Upper lobe of left lung (tissue), 6 donors: Measurements from ENCODE around the gene B3GALT6. TPM values are rescaled to one million over a fixed set of nuclear protein-coding genes. Genes with fewer than 3 reads are reported as not detected.

ENCODE experiments used
- ATAC-seq, 2 donors: fragments of 200-7000 bp; cut with Tn5 transposase; one replicate each; pipeline ENCODE4 v1.9.1; 2022; ENCODE audit warnings: mild to moderate bottlenecking in 2 of 2, moderate library complexity in 2 of 2; ENCODE audit not compliant: low FRiP score in 2 of 2
- DNase-seq, 2 donors: peaks; one replicate each; pipeline ENCODE4 v3.0.0-alpha.2; 2019 to 2020
- H3K27ac ChIP-seq, 4 donors: fragments of 200-600 bp; sonication (generic); one replicate each; pipeline ENCODE4 v1.5.1; 2016 to 2019
- H3K27me3 ChIP-seq, 4 donors: fragments of 200-600 bp; sonication (generic); one replicate each; pipeline ENCODE4 v1.5.1; 2017 to 2019
- H3K36me3 ChIP-seq, 4 donors: fragments of 200-600 bp; sonication (generic); one replicate each; pipeline ENCODE4 v1.5.1; 2016 to 2019
- H3K4me1 ChIP-seq, 4 donors: fragments of 200-600 bp; sonication (generic); one replicate each; pipeline ENCODE4 v1.5.1; 2018 to 2019
- H3K4me3 ChIP-seq, 4 donors: fragments of 200-600 bp; sonication (generic); one replicate each; pipeline ENCODE4 v1.5.1; 2017 to 2019; ENCODE audit warnings: mild to moderate bottlenecking in 2 of 4, moderate library complexity in 1 of 4
- H3K9me3 ChIP-seq, 4 donors: fragments of 200-600 bp; sonication (generic); one replicate each; pipeline ENCODE4 v1.5.1; 2018 to 2019
- CTCF ChIP-seq, 6 experiments: fragments of 450-650 bp in 4 of 6; fragments of 200-600 bp in 2 of 6; sonication (generic) in 2 of 6; IDR thresholded peaks; one replicate each; pipeline ENCODE4 v1.5.1; 2016 to 2019; ENCODE audit warnings: antibody characterized with exemption in 6 of 6
- EP300 ChIP-seq, 4 donors: sonication (generic); formaldehyde crosslinking; IDR thresholded peaks; one replicate each; pipeline ENCODE4 v1.5.1; 2017; ENCODE audit warnings: antibody characterized with exemption in 4 of 4, control low read depth in 2 of 4
- POLR2A ChIP-seq, 4 donors: fragments of 450-650 bp; IDR thresholded peaks; one replicate each; pipeline ENCODE4 v1.5.1; 2016 to 2017; ENCODE audit warnings: antibody characterized with exemption in 4 of 4, mild to moderate bottlenecking in 2 of 4
- POLR2AphosphoS5 ChIP-seq, 2 donors: sonication (generic); formaldehyde crosslinking; IDR thresholded peaks; one replicate each; pipeline ENCODE4 v1.5.1; 2017; ENCODE audit warnings: antibody characterized with exemption in 2 of 2
- WGBS, 2 donors: methylation state at CpG; one replicate each; pipeline ENCODE4 v1.1.5; 2017 to 2018; 5-methylcytosine and 5-hydroxymethylcytosine counted together
- total RNA-seq, 6 donors: library from RNA; depleted of rRNA in 4 of 6; stranded (reverse); fragments of >200 nt in 4 of 6; gene quantifications; one replicate each; pipeline versions ENCODE4 v1.1.0 to v1.2.1, GENCODE V29; 2016 to 2021
- donor health status: DM: no; HTN: no; CAD: no; lungs with moderate emphysema.
- donor health status: DM: no; HTN: yes; CAD: no; lungs with severe emphysema.

B3GALT6 gene
- total RNA-seq, 6 donors from 2014 or later: 15.2 to 31.3 (median 19.9) TPM

- no peak for TF ChIP-seq CTCF (IDR thresholded peaks at IDR 0.05)
- no peak for TF ChIP-seq POLR2A (IDR thresholded peaks at IDR 0.05)
- no peak for TF ChIP-seq POLR2AphosphoS5 (IDR thresholded peaks at IDR 0.05)
- no peak for TF ChIP-seq EP300 (IDR thresholded peaks at IDR 0.05)
- no peak for ATAC-seq
- WGBS, 2 donors: 42% methylated on average over 4 of the region's 9 CpGs; no CpG with 5 or more reads in 1 of the 2 donors
Observed at GRCh38 chr1:1283821-1284220, 51.8 kb downstream of the B3GALT6 start.

More at GRCh38 chr1:1283821-1284220, 51.8 kb downstream of the B3GALT6 start:
- Histone ChIP-seq H3K27ac (no peak overlapping the region), H3K27me3 (peaks cover 0 to 6% (median 0%) of the 10 kb centered on the region in 4 donors), H3K4me1 (peaks cover 0 to 5% (median 2%) of the 10 kb centered on the region in 4 donors), H3K9me3 (no peaks in the 10 kb centered on the region), H3K4me3 (no peak overlapping the region), H3K36me3 (no peaks in the 10 kb centered on the region)
- DNase-seq: peak in 1 of 2 donors; percentile 23

Other genes starting within 250 kb of the B3GALT6 start
- gene HES4, start 232.1 kb upstream of the B3GALT6 start, total RNA-seq: 10 to 100 TPM; 26.5 to 55.0 (median 35.0) TPM
- gene ISG15, start 218.7 kb upstream of the B3GALT6 start, total RNA-seq: 100 to 1,000 TPM in 2 of 6 donors, 10 to 100 TPM in 4; 32.5 to 180 (median 63.8) TPM
- gene AGRN, start 212.1 kb upstream of the B3GALT6 start, total RNA-seq: 100 to 1,000 TPM in 5 of 6 donors, 10 to 100 TPM in 1; 91.0 to 316 (median 157) TPM
- gene RNF223, start 157.9 kb upstream of the B3GALT6 start, total RNA-seq: 1 to 10 TPM; 1.0 to 2.4 (median 1.8) TPM
- gene C1orf159, start 116.1 kb upstream of the B3GALT6 start, total RNA-seq: 10 to 100 TPM in 5 of 6 donors, 1 to 10 TPM in 1; 5.7 to 34.6 (median 15.2) TPM
- 10 to 100 TPM in 2 of 6 donors, 1 to 10 TPM in 3, under 1 TPM in 1; 0.86 to 14.5 (median 5.8) TPM for gene TTLL10, start 58.4 kb upstream of the B3GALT6 start, total RNA-seq
- 1 to 10 TPM in 4 of 6 donors, under 1 TPM in 1, not detected in 1; 0.89 to 3.4 (median 2.1) TPM for gene TNFRSF18, start 25.6 kb upstream of the B3GALT6 start, total RNA-seq
- 10 to 100 TPM in 2 of 6 donors, 1 to 10 TPM in 3, under 1 TPM in 1; 0.46 to 15.4 (median 2.4) TPM for gene TNFRSF4, start 18.1 kb upstream of the B3GALT6 start, total RNA-seq
- 100 to 1,000 TPM in 5 of 6 donors, 10 to 100 TPM in 1; 79.0 to 172 (median 148) TPM for gene SDF4, start 236 bp upstream of the B3GALT6 start, total RNA-seq
- 1 to 10 TPM in 4 of 6 donors, not detected in 2; 1.9 to 6.3 (median 2.8) TPM for gene C1QTNF12, start 14.5 kb downstream of the B3GALT6 start, total RNA-seq
- gene UBE2J2, start 41.6 kb downstream of the B3GALT6 start, total RNA-seq: 10 to 100 TPM; 41.5 to 88.0 (median 50.5) TPM
- gene SCNN1D, start 48.2 kb downstream of the B3GALT6 start, total RNA-seq: 10 to 100 TPM in 1 of 6 donors, 1 to 10 TPM in 4, under 1 TPM in 1; 0.91 to 17.8 (median 2.7) TPM
- 100 to 1,000 TPM in 2 of 6 donors, 10 to 100 TPM in 4; 33.5 to 166 (median 60.1) TPM for gene ACAP3, start 75.7 kb downstream of the B3GALT6 start, total RNA-seq
- gene PUSL1, start 76.4 kb downstream of the B3GALT6 start, total RNA-seq: 10 to 100 TPM; 16.8 to 38.8 (median 23.0) TPM
- 100 to 1,000 TPM in 2 of 6 donors, 10 to 100 TPM in 4; 71.7 to 267 (median 90.5) TPM for gene INTS11, start 92.4 kb downstream of the B3GALT6 start, total RNA-seq
- gene CPTP, start 92.6 kb downstream of the B3GALT6 start, total RNA-seq: 10 to 100 TPM; 14.7 to 41.6 (median 26.0) TPM
- 1 to 10 TPM in 1 of 6 donors, under 1 TPM in 5; 0.22 to 1.0 (median 0.79) TPM for gene TAS1R3, start 99.0 kb downstream of the B3GALT6 start, total RNA-seq
- gene DVL1, start 117.2 kb downstream of the B3GALT6 start, total RNA-seq: 100 to 1,000 TPM in 3 of 6 donors, 10 to 100 TPM in 3; 71.8 to 205 (median 90.6) TPM
- gene MXRA8, start 126.3 kb downstream of the B3GALT6 start, total RNA-seq: 100 to 1,000 TPM in 2 of 6 donors, 10 to 100 TPM in 4; 23.9 to 137 (median 63.4) TPM
- gene AURKAIP1, start 143.0 kb downstream of the B3GALT6 start, total RNA-seq: 100 to 1,000 TPM in 5 of 6 donors, 10 to 100 TPM in 1; 76.0 to 149 (median 119) TPM
- 100 to 1,000 TPM; 131 to 897 (median 216) TPM for gene CCNL2, start 167.1 kb downstream of the B3GALT6 start, total RNA-seq
- 100 to 1,000 TPM in 3 of 6 donors, 10 to 100 TPM in 3; 90.7 to 145 (median 101) TPM for gene MRPL20, start 175.1 kb downstream of the B3GALT6 start, total RNA-seq
- 10 to 100 TPM; 21.3 to 54.5 (median 34.7) TPM for gene ANKRD65, start 189.0 kb downstream of the B3GALT6 start, total RNA-seq
- gene VWA1, start 203.5 kb downstream of the B3GALT6 start, total RNA-seq: 100 to 1,000 TPM in 2 of 6 donors, 10 to 100 TPM in 4; 41.8 to 108 (median 62.5) TPM
- gene ATAD3C, start 217.5 kb downstream of the B3GALT6 start, total RNA-seq: 10 to 100 TPM in 5 of 6 donors, 1 to 10 TPM in 1; 9.2 to 20.9 (median 14.7) TPM
- gene ATAD3B, start 239.5 kb downstream of the B3GALT6 start, total RNA-seq: 100 to 1,000 TPM in 1 of 6 donors, 10 to 100 TPM in 5; 19.9 to 120 (median 26.9) TPM